Measurements from ENCODE around the gene ZSWIM5.
"Not testable (repeated sequence)": the region's sequence is repeated elsewhere in the genome, so short reads cannot be mapped to it uniquely, and the experiment has no call there.

ZSWIM5 gene

DNA sequence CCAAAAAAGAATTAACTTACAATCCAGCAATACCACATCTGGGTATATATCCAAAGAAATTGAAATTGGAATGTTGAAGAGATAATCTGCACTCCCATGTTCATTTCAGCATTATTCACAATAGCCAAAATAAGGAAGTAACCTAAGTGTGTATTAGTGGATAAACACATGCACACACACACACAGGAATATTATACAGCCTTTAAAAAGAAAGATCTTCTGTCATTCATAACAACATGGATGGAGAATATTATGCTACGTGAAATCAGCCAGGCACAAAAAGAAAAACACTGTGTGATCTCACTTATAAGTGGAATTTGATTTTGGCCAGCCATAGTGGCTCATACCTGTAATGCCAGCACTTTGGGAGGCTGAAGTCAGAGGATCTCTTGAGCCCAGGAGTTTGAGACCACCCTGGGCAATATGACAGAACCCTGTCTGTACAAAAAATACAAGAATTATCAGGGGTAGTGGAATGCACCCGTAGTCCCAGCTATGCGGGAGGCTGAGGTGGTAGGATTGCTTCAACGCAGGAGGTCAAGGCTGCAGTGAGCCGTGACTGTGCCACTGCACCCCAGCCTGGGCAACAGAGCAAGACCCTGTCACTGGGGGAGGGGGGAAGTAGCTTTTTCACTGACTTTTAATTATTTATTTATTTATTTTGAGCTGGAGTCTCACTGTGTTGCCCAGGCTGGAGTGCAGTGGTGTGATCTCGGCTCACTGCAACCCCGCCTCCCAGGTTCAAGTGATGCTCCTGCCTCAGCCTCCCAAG lies 210.8 kb downstream of the ZSWIM5 start:
- DNase-seq (ENCODE audit: low read depth in 2 of 2): no peak
- TF ChIP-seq, protein P1, sequence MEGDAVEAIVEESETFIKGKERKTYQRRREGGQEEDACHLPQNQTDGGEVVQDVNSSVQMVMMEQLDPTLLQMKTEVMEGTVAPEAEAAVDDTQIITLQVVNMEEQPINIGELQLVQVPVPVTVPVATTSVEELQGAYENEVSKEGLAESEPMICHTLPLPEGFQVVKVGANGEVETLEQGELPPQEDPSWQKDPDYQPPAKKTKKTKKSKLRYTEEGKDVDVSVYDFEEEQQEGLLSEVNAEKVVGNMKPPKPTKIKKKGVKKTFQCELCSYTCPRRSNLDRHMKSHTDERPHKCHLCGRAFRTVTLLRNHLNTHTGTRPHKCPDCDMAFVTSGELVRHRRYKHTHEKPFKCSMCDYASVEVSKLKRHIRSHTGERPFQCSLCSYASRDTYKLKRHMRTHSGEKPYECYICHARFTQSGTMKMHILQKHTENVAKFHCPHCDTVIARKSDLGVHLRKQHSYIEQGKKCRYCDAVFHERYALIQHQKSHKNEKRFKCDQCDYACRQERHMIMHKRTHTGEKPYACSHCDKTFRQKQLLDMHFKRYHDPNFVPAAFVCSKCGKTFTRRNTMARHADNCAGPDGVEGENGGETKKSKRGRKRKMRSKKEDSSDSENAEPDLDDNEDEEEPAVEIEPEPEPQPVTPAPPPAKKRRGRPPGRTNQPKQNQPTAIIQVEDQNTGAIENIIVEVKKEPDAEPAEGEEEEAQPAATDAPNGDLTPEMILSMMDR (IDR thresholded peaks at IDR 0.05; ENCODE audit: low read depth, low read length): no peak
- H3K4me3 ChIP-seq (replicated peaks in 1 of 2; ENCODE audit: low read depth in 2 of 2, low read length in 2 of 2): no peak overlapping the region

DNA sequence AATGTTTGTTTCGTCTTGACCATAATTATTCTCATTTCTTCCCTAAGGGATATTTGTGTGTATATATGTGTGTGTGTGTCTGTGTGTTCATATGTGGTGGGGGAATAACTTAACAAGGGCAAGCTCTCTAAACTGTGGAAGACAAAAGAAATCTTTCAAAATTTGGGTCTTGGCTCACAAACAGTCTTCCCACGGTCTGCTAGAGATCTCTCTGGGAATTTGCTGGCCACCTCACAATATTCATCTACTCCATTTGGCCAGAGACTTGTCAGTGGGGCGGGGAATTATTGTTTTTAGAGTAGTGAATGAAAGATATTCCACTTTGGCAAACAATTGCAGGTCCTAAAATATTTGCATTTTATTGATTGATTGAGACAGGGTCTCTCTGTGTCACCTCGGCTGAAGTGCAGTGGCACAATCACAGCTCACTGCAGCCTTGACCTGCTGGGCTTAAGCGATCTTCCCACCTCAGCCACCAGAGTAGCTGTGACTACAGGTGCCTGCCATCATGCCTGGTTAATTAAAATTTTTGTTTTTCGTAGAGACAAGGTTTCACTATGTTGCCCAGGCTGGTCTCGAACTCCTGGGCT lies 212.0 kb downstream of the ZSWIM5 start:
- H3K4me3 ChIP-seq (replicated peaks in 1 of 2; ENCODE audit: low read depth in 2 of 2, low read length in 2 of 2): no peak overlapping the region
- peak in 1 of 2 donors; percentile 15 for DNase-seq (ENCODE audit: low read depth in 2 of 2)
- TF ChIP-seq, protein P1 (IDR thresholded peaks at IDR 0.05; ENCODE audit: low read depth, low read length): no peak

DNA sequence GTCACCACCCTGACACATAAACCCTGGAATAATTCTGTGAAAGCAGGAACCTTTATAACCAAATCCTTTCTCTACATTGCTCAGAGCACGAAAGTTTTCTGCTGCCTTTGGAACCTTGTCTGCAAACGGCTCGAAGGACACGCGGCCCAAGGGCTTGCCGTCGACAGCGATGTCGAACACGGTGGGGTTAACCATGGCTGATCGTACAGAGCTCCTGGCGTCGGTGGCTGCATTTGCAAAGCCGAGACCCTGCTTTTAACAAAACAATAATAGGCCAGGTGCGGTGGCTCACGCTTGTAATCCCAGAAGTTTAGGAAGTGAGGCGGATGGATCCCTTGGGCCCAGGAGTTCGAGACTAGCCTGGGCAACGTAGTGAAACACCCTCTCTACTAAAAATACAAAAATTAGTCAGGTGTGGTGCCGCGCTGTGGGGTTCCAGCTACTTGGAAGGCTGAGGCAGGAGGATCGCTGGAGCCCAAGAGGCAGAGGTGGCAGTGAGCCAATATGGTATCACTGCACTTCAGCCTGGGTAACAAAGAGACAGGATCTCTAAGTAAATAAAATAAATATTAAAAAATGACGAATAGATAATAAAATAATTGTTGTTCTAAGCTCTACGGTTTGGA lies 217.8 kb downstream of the ZSWIM5 start:
- H3K4me3 ChIP-seq (replicated peaks in 1 of 2; ENCODE audit: low read depth in 2 of 2, low read length in 2 of 2): no peak overlapping the region
- TF ChIP-seq, protein P1 (IDR thresholded peaks at IDR 0.05; ENCODE audit: low read depth, low read length): no peak
- DNase-seq (ENCODE audit: low read depth in 2 of 2): no peak

DNA sequence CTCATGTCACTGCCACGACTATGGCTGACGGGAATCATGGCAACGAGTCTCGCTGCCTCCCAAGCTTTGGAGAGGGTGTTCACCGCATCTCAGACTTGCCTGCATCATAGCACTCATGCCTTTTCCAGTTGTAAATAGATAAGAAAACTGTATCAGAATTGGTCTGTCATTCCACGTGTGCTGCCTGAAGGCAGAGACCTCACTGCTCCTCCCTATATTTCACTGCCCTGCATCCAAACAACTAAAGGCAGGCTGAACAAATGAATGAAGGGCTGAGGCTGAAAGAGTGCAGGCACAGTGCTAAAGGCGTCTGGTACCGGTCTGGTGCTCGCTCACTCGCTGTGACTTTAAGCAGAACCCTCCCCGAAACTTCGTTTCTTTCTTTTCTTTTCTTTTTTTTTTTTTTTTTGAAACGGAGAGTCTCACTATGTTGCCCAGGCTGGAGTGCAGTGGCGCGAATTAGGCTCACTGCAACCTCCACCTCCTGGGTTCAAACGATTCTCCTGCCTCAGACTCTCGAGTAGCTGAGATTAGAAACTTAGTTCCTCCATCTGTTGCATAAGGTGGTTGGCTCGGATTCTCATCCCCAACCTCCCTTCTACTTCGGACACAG lies 220.6 kb downstream of the ZSWIM5 start:
- peak overlapping the region; percentile 86 to 93 for H3K4me3 ChIP-seq (replicated peaks in 1 of 2; ENCODE audit: low read depth in 2 of 2, low read length in 2 of 2)
- DNase-seq (ENCODE audit: low read depth in 2 of 2): peak; percentile 6 to 8
- TF ChIP-seq, protein P1 (IDR thresholded peaks at IDR 0.05; ENCODE audit: low read depth, low read length): no peak

DNA sequence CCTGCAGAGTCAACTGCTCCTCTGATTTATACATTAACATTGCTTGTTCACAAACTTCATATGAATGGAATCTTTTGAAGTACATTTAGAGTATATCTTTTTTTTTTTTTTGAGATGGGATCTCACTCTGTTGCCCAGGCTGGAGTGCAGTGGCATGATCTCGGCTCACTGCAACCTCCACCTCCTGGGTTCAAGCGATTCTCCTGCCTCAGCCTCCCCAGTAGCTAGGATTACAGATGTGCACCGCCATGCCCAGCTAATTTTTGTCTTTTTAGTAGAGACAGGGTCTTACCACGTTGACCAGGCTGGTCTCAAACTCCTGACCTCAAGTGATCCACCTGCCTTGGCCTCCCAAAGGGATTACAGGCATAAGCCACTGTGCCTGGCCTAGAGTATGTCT lies 229.0 kb downstream of the ZSWIM5 start:
- H3K4me3 ChIP-seq (replicated peaks in 1 of 2; ENCODE audit: low read depth in 2 of 2, low read length in 2 of 2); DNase-seq (ENCODE audit: low read depth in 2 of 2): not testable (repeated sequence)

DNA sequence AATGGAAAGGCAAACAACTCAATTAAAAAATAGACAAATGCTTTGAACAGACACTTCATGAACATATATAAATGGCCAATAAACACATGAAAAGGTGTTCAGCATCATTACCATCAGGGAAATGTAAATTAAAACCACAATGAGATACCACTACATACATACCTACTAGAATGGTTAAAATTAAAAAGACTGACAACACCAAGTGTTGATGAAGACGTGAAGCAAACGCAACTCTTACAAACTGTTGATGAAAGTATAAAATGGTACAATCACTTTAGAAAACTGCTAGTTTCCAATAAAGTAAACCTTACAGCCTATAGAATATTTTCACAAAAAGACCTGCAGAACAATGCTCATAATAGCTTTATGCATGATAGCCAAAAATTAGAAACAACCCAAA lies 230.2 kb downstream of the ZSWIM5 start:
- no peak for DNase-seq (ENCODE audit: low read depth in 2 of 2)
- TF ChIP-seq, protein P1 (IDR thresholded peaks at IDR 0.05; ENCODE audit: low read depth, low read length): no peak
- no peak overlapping the region for H3K4me3 ChIP-seq (replicated peaks in 1 of 2; ENCODE audit: low read depth in 2 of 2, low read length in 2 of 2)

DNA sequence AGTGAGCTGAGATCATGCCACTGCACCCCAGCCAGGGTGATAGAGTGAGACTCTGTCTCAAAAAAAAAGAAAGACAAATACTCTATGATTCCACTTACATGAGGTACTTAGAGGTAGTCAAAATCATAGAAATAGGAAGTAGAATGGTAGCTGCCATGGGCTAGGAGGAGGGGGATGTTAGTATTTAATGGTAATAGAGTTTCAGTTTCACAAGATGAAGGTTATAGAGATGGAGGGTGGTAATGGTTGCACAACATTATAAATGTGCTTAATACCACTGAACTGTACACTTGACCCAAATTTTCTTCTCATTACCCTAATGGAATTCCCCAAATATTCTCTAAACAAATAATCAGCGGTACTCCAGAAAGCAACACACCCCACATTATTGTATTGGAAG lies 232.8 kb downstream of the ZSWIM5 start:
- DNase-seq (ENCODE audit: low read depth in 2 of 2): no peak
- TF ChIP-seq, protein P1 (IDR thresholded peaks at IDR 0.05; ENCODE audit: low read depth, low read length): no peak

More for the DNA sequence above, 232.8 kb downstream of the ZSWIM5 start:
- H3K4me3 ChIP-seq (replicated peaks in 1 of 2; ENCODE audit: low read depth in 2 of 2, low read length in 2 of 2): no peak overlapping the region
